ENCODE results near the gene METTL3.

METTL3 gene

DNA sequence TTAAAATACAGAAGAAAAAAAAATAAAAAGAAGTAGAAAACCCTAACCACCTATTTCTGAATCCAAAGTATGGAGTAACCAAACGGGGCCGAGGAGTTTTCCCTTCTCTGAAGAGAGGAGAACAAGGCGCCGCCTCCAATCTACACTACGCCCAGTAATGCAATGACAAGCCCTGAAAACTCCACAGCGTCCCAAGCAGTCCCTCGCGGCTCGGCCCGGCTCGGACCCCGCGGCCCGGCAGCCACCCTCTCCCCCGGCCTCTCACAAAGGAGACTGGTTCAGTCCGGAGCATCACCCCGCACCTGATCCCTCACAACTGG is 55.6 kb downstream of the METTL3 start:
- intact Hi-C loops (cut with DNase I; ENCODE audit: low total_unique reads): no loop called here
- no peak for DNase-seq
- Histone ChIP-seq H3K9me3 (no peaks in the 10 kb centered on the region), H3K4me3 (peak overlapping the region; percentile 84 to 91), H3K27ac (peak overlapping the region; percentile 84 to 95), H3K36me3 (peaks cover under 1 to 26% (median 14%) of the 10 kb centered on the region in 3 donors), H3K4me1 (peaks cover 0 to 32% (median 18%) of the 10 kb centered on the region in 4 donors), H3K27me3 (no peaks in the 10 kb centered on the region)
- TF ChIP-seq CTCF (IDR thresholded peaks at IDR 0.05): no peak

DNA sequence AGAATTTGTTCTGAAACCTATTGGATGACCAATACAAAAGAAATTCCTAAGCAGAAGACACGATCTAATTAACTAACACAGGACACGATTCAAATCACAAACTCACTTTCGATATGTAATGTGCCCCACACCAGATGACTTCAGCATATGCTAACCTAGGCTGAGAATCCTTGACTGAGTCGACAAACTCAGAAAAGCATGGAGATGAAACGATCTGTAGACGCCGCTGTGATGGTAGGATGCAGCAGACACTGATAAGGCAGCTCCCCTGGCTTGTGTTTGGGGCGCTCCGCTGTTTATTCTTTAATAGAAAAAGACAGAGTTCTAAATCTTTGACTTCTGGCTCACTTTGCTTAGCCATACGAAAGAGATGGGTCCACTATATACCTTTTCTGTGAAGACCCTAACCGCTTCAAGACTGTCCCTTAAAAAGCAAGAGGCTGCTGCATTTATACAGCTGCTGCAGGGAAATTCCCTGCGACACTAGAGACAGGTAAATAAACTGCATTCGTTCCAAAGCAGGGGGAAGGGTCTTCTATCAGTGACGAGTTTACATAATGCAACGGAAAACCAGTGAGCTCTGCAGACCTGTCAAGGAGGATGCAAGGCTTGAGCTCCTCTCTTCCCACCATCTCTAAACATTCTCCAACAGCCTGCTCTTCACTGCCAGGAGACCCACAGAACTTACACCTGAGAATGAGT is 56.1 kb downstream of the METTL3 start:
- peak overlapping the region; percentile 84 to 91 for H3K4me3 ChIP-seq
- intact Hi-C loops (cut with DNase I; ENCODE audit: low total_unique reads): no loop called here
- peaks cover 0 to 20% (median 11%) of the 10 kb centered on the region in 3 donors for H3K36me3 ChIP-seq
- H3K27ac ChIP-seq: peak overlapping the region; percentile 84 to 95
- H3K27me3 ChIP-seq: no peaks in the 10 kb centered on the region
- H3K4me1 ChIP-seq: peaks cover 0 to 36% (median 18%) of the 10 kb centered on the region in 4 donors
- no peak for TF ChIP-seq CTCF (IDR thresholded peaks at IDR 0.05)
- H3K9me3 ChIP-seq: no peaks in the 10 kb centered on the region
- DNase-seq: no peak

- Histone ChIP-seq H3K36me3 (peaks cover 0 to 13% (median 0%) of the 10 kb centered on the region in 3 donors), H3K9me3 (no peaks in the 10 kb centered on the region), H3K4me3 (no peak overlapping the region), H3K4me1 (peaks cover 0 to 31% (median 12%) of the 10 kb centered on the region in 4 donors), H3K27me3 (no peaks in the 10 kb centered on the region), H3K27ac (no peak overlapping the region)
- TF ChIP-seq CTCF (IDR thresholded peaks at IDR 0.05): no peak
- intact Hi-C loops (cut with DNase I; ENCODE audit: low total_unique reads): no loop called here
- DNase-seq: no peak
Measured at GRCh38 chr14:21449899-21450216, 61.3 kb downstream of the METTL3 start.

All from tibial artery (tissue), 4 donors.